Measurements from ENCODE around the gene MAMLD1. TPM values are rescaled to one million over a fixed set of nuclear protein-coding genes. Genes with fewer than 3 reads are reported as not detected.

The MAMLD1 gene
- total and polyA plus RNA-seq, 2 of the 8 experiments (the other 6 are each of a cell fraction or from before 2014, with no cell fraction given): 0.09 to 0.26 TPM

GRCh38 chrX:150323020-150323419 lies 40.1 kb upstream of the MAMLD1 start:
- H3K9ac ChIP-seq (replicated peaks in 1 of 4; ENCODE audit: extremely low read depth in 1 of 4, low read depth in 3 of 4, low read length in 3 of 4): no peak overlapping the region
- H3K14ac ChIP-seq (ENCODE audit: insufficient read length): no peak overlapping the region
- no peaks in the 10 kb centered on the region for H3K9me3 ChIP-seq (ENCODE audit: insufficient read depth in 2 of 2, low read depth in 1 of 2, low read length in 1 of 2)
- DNase-seq (ENCODE audit: low read depth in 1 of 2, low spot score in 2 of 2) (no peak), FAIRE-seq (no peak)
- H4K20me1 ChIP-seq (replicated peaks in 1 of 2; ENCODE audit: control insufficient read depth in 1 of 2, insufficient read depth in 2 of 2, low read length in 2 of 2): no peaks in the 10 kb centered on the region
- no peak overlapping the region for H2BK15ac ChIP-seq (ENCODE audit: low read length)
- H3K23me2 ChIP-seq (ENCODE audit: low read depth, low read length): no peaks in the 10 kb centered on the region; the same call in 1 of the 2 replicates
- H3K27ac ChIP-seq (ENCODE audit: low read depth, low read length): no peak overlapping the region
- H3K4me1 ChIP-seq (replicated peaks in 1 of 4; ENCODE audit: control insufficient read depth in 3 of 4, insufficient read depth in 4 of 4, low read length in 3 of 4): no peaks in the 10 kb centered on the region
- no peak overlapping the region for H2BK12ac ChIP-seq (ENCODE audit: low read depth, low read length)
- H4K5ac ChIP-seq (ENCODE audit: insufficient read length, low read depth, low read length): no peak overlapping the region
- no peak overlapping the region for H2BK5ac ChIP-seq (ENCODE audit: low read depth, low read length)
- H2BK20ac ChIP-seq (ENCODE audit: low read length): no peak overlapping the region
- H3K23ac ChIP-seq (ENCODE audit: insufficient read length): no peak overlapping the region
- H2AK5ac ChIP-seq (ENCODE audit: low read depth, low read length): no peak overlapping the region
- CTCF ChIA-PET (ENCODE audit: partially characterized antibody): no interaction called here
- no peak for TF ChIP-seq RNF2 (IDR thresholded peaks at IDR 0.05; ENCODE audit: borderline replicate concordance, low read depth, low read length, missing control alignments, poor library complexity, severe bottlenecking)
- TF ChIP-seq GTF2F1 (IDR thresholded peaks at IDR 0.05; ENCODE audit: borderline replicate concordance, low read depth, low read length): no peak
- TF ChIP-seq HDAC2 (IDR thresholded peaks at IDR 0.05; ENCODE audit: borderline replicate concordance in 1 of 2, low read depth in 2 of 2, low read length in 2 of 2): no peak
- no peak overlapping the region for H3K4me2 ChIP-seq (ENCODE audit: insufficient read depth in 1 of 2, low read depth in 2 of 2, low read length in 2 of 2)
- no peaks in the 10 kb centered on the region for H3K79me1 ChIP-seq (ENCODE audit: low read depth, low read length)
- H3K36me3 ChIP-seq (ENCODE audit: control insufficient read depth in 2 of 4, insufficient read depth in 4 of 4, low read length in 3 of 4): no peaks in the 10 kb centered on the region
- H3K56ac ChIP-seq (replicated peaks; ENCODE audit: insufficient read length, low read depth, low read length): no peak overlapping the region
- H3K27me3 ChIP-seq (replicated peaks in 1 of 4; ENCODE audit: control insufficient read depth in 3 of 4, extremely low read depth in 1 of 4, insufficient read depth in 3 of 4, low read length in 3 of 4): no peaks in the 10 kb centered on the region
- no peak overlapping the region for H2BK120ac ChIP-seq (replicated peaks; ENCODE audit: low read depth, low read length)
- H2AFZ ChIP-seq (ENCODE audit: low read length): no peak overlapping the region
- H3K79me2 ChIP-seq (ENCODE audit: control insufficient read depth in 1 of 2, insufficient read depth in 2 of 2, low read length in 2 of 2): no peaks in the 10 kb centered on the region
- no peak overlapping the region for H3K4me3 ChIP-seq (ENCODE audit: extremely low read depth in 1 of 4, insufficient read depth in 2 of 4, low read depth in 3 of 4, low read length in 4 of 4)
- POLR2A ChIA-PET (ENCODE audit: partially characterized antibody): no interaction called here
- H4K8ac ChIP-seq (ENCODE audit: extremely low read depth, insufficient read depth, low read length): no peak overlapping the region
- H3K18ac ChIP-seq (ENCODE audit: extremely low read depth, low read length): no peak overlapping the region
- no peak overlapping the region for H4K91ac ChIP-seq (replicated peaks; ENCODE audit: insufficient read length, low read length)
- H3K4ac ChIP-seq (replicated peaks; ENCODE audit: insufficient read length, low read depth, low read length): no peak overlapping the region
